IMR-90 (cell line): ENCODE results near the gene TBCK. TPM values are rescaled to one million over a fixed set of nuclear protein-coding genes. Genes with fewer than 3 reads are reported as not detected.

Source experiments
- ATAC-seq: fragments of 200-7000 bp; cut with Tn5 transposase; 2 replicates; pipeline ENCODE4 v1.9.1; 2020; ENCODE audit warnings: low read depth, mild to moderate bottlenecking, moderate library complexity
- BruUV-seq: library from RNA; stranded (reverse); fragments of 400-500 nt; replicated peaks from 2 replicates; lab custom pipeline; 2021; lab: Mats Ljungman, UMichigan
- CTCF ChIA-PET: fragments of 300-600 bp; formaldehyde crosslinking; extraction: SDS; loops from one replicate; lab custom pipeline; 2021; ENCODE audit warnings: antibody characterized with exemption; lab: Yijun Ruan, JAX
- POLR2A ChIA-PET: fragments of 300-600 bp; sonication (Branson Sonifier 250); formaldehyde crosslinking; loops from one replicate; lab custom pipeline; 2022; ENCODE audit warnings: antibody characterized with exemption; ENCODE audit not compliant: unreplicated experiment; lab: Charles Lee
- DNase-seq: peaks from one replicate; pipeline ENCODE4 v3.0.0; 2013
- H2AFZ ChIP-seq: replicated peaks from 2 replicates; pipeline ENCODE3; 2013; ENCODE audit warnings: low read length, mild to moderate bottlenecking; ENCODE audit not compliant: poor library complexity
- H2AK5ac ChIP-seq: 2 replicates; pipeline ENCODE4 v1.6.1; 2013; ENCODE audit warnings: low read depth, low read length, inconsistent platforms
- H2AK9ac ChIP-seq: replicated peaks from 2 replicates; pipeline ENCODE3; 2013; ENCODE audit warnings: mild to moderate bottlenecking, low read depth, low read length, moderate library complexity; ENCODE audit not compliant: poor library complexity
- H2BK120ac ChIP-seq: 2 replicates; pipeline ENCODE4 v1.6.1; 2013; ENCODE audit warnings: low read depth, low read length, inconsistent platforms
- H2BK15ac ChIP-seq: 3 replicates; pipeline ENCODE4 v1.6.1; 2013; ENCODE audit warnings: low read depth, low read length, inconsistent platforms
- H2BK20ac ChIP-seq: 2 replicates; pipeline ENCODE4 v1.6.1; 2013; ENCODE audit warnings: low read depth, mild to moderate bottlenecking, inconsistent platforms, low read length, moderate library complexity
- H2BK5ac ChIP-seq: 2 replicates; pipeline ENCODE4 v1.6.1; 2013; ENCODE audit warnings: mild to moderate bottlenecking, low read depth, low read length, inconsistent platforms; ENCODE audit not compliant: poor library complexity, severe bottlenecking
- H3K14ac ChIP-seq: replicated peaks from 2 replicates; pipeline ENCODE4 v1.6.1; 2013; ENCODE audit warnings: low read depth, low read length, inconsistent platforms
- H3K18ac ChIP-seq: 2 replicates; pipeline ENCODE4 v1.6.1; 2013; ENCODE audit warnings: low read depth, low read length, control low read depth
- H3K23ac ChIP-seq: 2 replicates; pipeline ENCODE4 v1.6.1; 2013; ENCODE audit warnings: low read depth, low read length, inconsistent platforms
- H3K27ac ChIP-seq: 2 replicates; pipeline ENCODE4 v1.5.1; 2013; ENCODE audit warnings: mild to moderate bottlenecking, control low read depth, low read length; ENCODE audit not compliant: insufficient read depth
- H3K27me3 ChIP-seq: 2 replicates; pipeline ENCODE4 v1.6.1; 2013; ENCODE audit warnings: low read length; ENCODE audit not compliant: control insufficient read depth, insufficient read depth
- H3K36me3 ChIP-seq: 2 replicates; pipeline ENCODE4 v1.6.1; 2013; ENCODE audit warnings: low read length, mixed read lengths; ENCODE audit not compliant: control insufficient read depth, insufficient read depth
- H3K4ac ChIP-seq: 2 replicates; pipeline ENCODE4 v1.6.1; 2013; ENCODE audit warnings: low read depth, low read length, inconsistent platforms
- H3K4me1 ChIP-seq: 2 replicates; pipeline ENCODE4 v1.6.1; 2013; ENCODE audit warnings: low read length, mixed read lengths; ENCODE audit not compliant: control insufficient read depth, insufficient read depth
- H3K4me2 ChIP-seq: 2 replicates; pipeline ENCODE4 v1.6.1; 2013; ENCODE audit warnings: low read depth, mild to moderate bottlenecking, control low read depth, low read length, moderate library complexity
- H3K4me3 ChIP-seq: 2 replicates; pipeline ENCODE4 v1.5.1; 2013; ENCODE audit warnings: low read depth, mild to moderate bottlenecking, control low read depth, low read length, moderate library complexity; ENCODE audit not compliant: insufficient read depth
- H3K56ac ChIP-seq: 2 replicates; pipeline ENCODE4 v1.6.1; 2013; ENCODE audit warnings: low read length, inconsistent platforms; ENCODE audit not compliant: insufficient read depth; ENCODE audit errors: extremely low read depth
- H3K79me1 ChIP-seq, 2 experiments: 2 replicates each; pipeline ENCODE4 v1.6.1; 2013; ENCODE audit warnings: low read length in 2 of 2, inconsistent platforms in 1 of 2, low read depth in 1 of 2
- H3K9ac ChIP-seq: 2 replicates; pipeline ENCODE4 v1.6.1; 2013; ENCODE audit warnings: low read depth, low read length, control low read depth
- H3K9me1 ChIP-seq: 2 replicates; pipeline ENCODE4 v1.6.1; 2013; ENCODE audit warnings: low read length, inconsistent platforms; ENCODE audit not compliant: insufficient read depth
- H3K9me3 ChIP-seq: 2 replicates; pipeline ENCODE4 v1.6.1; 2013; ENCODE audit warnings: low read length; ENCODE audit not compliant: control insufficient read depth, insufficient read depth
- H4K20me1 ChIP-seq: 2 replicates; pipeline ENCODE4 v1.6.1; 2013; ENCODE audit warnings: low read length, inconsistent platforms; ENCODE audit not compliant: insufficient read depth
- H4K5ac ChIP-seq: 2 replicates; pipeline ENCODE4 v1.6.1; 2013; ENCODE audit warnings: mild to moderate bottlenecking, low read depth, low read length, control low read depth
- H4K8ac ChIP-seq, 2 experiments: 2 replicates each; pipeline ENCODE4 v1.6.1; 2013; ENCODE audit warnings: low read depth in 2 of 2, low read length in 2 of 2, control low read depth in 1 of 2, inconsistent platforms in 1 of 2
- H4K91ac ChIP-seq: 2 replicates; pipeline ENCODE4 v1.6.1; 2013; ENCODE audit warnings: low read depth, low read length, inconsistent platforms; ENCODE audit not compliant: insufficient read depth
- FOS ChIP-seq: fragments of 150-350 bp; IDR thresholded peaks from 2 replicates; pipeline ENCODE4 v1.6.1; 2016; ENCODE audit warnings: low read depth, low read length
- MAFK ChIP-seq: IDR thresholded peaks from 2 replicates; pipeline ENCODE4 v1.6.1; 2012; ENCODE audit warnings: low read depth, low read length, improper control_type of control experiment
- SMC3 ChIP-seq: fragments of 150-350 bp; IDR thresholded peaks from 2 replicates; pipeline ENCODE4 v1.6.1; 2016; ENCODE audit warnings: low read depth, mild to moderate bottlenecking, antibody characterized with exemption, low read length, moderate library complexity
- WGBS, 2 experiments: methylation state at CpG; one replicate each; pipeline versions ENCODE4 v1.1.5 to v1.1.7; 2013; ENCODE audit warnings: missing lambda C conversion rate in 2 of 2; ENCODE audit not compliant: insufficient read length in 1 of 2; ENCODE audit errors: extremely low coverage in 2 of 2; 5-methylcytosine and 5-hydroxymethylcytosine counted together
- dilution Hi-C: fragments of 300-500 bp; cut with HindIII; formaldehyde crosslinking; loops from one replicate; pipeline ENCODE4 v1.14.3; 2018; ENCODE audit warnings: low sequenced_read_pairs; ENCODE audit not compliant: unreplicated experiment
- in situ Hi-C: fragments of 300-500 bp; cut with MboI; formaldehyde crosslinking; loops from 3 replicates; pipeline ENCODE4 v1.14.3; 2019; ENCODE audit warnings: low sequenced_read_pairs, inconsistent platforms, mixed read lengths
- intact Hi-C: fragments of 100-400 bp; cut with micrococcal nuclease; formaldehyde crosslinking; loops from 2 replicates; pipeline ENCODE4 v1.10.0; 2022
- polyA plus RNA-seq, 3 experiments: library from polyadenylated mRNA; depleted of rRNA; stranded (reverse); fragments of >200 nt; gene quantifications; 2 replicates each; pipeline ENCODE4 v1.2.3, GENCODE V29; 2012; ENCODE audit warnings: low replicate concordance in 1 of 3
- total RNA-seq: library from RNA; depleted of rRNA; stranded (reverse); fragments of >200 nt; gene quantifications from 2 replicates; pipeline ENCODE4 v1.2.3, GENCODE V29; 2012

The TBCK gene
- total and polyA plus RNA-seq, 2 of the 4 experiments (the other 2 are of a cell fraction), result 10.7 to 29.9 TPM

DNA sequence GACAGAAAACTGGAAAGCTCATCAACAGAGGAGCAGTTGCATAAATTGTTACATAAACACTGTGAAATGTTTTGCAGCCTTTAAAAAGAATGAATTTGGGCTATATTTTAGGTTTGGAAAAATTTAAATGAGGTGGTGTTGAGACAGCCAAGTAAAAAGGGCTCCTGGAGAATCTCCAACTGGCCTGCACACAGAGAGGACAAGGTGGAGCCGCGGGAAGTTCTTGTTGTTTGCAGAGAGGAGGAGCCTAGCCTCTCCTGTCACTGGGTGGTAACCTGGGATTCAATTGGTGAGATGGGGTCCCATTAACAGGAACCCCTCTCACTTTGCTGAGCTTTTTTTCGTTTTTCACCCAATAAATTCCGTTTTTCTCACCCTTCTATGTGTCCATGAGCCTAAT lies 39.2 kb upstream of the TBCK start:
- Histone ChIP-seq H3K9ac (no peak overlapping the region), H3K18ac (no peak overlapping the region), H4K91ac (no peak overlapping the region), H3K56ac (no peak overlapping the region), H2BK120ac (no peak overlapping the region), H3K4ac (no peak overlapping the region), H3K23ac (no peak overlapping the region), H3K9me3 (no peaks in the 10 kb centered on the region), H4K20me1 (no peaks in the 10 kb centered on the region), H2AK5ac (no peak overlapping the region), H3K27me3 (no peaks in the 10 kb centered on the region), H3K4me3 (no peak overlapping the region), H2AK9ac (no peak overlapping the region), H2BK15ac (no peak overlapping the region), H3K14ac (no peak overlapping the region), H3K27ac (no peak overlapping the region), H3K36me3 (peaks cover 2% of the 10 kb centered on the region; the same call in 1 of the 2 replicates), H3K9me1 (no peaks in the 10 kb centered on the region), H3K79me1 (no peaks in the 10 kb centered on the region), H2AFZ (no peak overlapping the region), H4K5ac (no peak overlapping the region), H4K8ac (no peak overlapping the region), H3K4me1 (no peaks in the 10 kb centered on the region), H2BK20ac (no peak overlapping the region), H3K4me2 (no peak overlapping the region), H2BK5ac (no peak overlapping the region)
- no TSS peak for BruUV-seq
- POLR2A ChIA-PET, result no interaction called here
- dilution Hi-C loops (no loop called here), intact Hi-C loops (no loop called here), in situ Hi-C loops (no loop called here)
- DNase-seq, result no peak
- CTCF ChIA-PET, result no interaction called here
- no CpG with 5 or more reads among the region's 4 CpGs for WGBS, 2 experiments
- ATAC-seq, result no peak
- TF ChIP-seq MAFK (no peak), SMC3 (no peak), FOS (no peak)
